Measurements from ENCODE around the gene NXNL1.

DNA sequence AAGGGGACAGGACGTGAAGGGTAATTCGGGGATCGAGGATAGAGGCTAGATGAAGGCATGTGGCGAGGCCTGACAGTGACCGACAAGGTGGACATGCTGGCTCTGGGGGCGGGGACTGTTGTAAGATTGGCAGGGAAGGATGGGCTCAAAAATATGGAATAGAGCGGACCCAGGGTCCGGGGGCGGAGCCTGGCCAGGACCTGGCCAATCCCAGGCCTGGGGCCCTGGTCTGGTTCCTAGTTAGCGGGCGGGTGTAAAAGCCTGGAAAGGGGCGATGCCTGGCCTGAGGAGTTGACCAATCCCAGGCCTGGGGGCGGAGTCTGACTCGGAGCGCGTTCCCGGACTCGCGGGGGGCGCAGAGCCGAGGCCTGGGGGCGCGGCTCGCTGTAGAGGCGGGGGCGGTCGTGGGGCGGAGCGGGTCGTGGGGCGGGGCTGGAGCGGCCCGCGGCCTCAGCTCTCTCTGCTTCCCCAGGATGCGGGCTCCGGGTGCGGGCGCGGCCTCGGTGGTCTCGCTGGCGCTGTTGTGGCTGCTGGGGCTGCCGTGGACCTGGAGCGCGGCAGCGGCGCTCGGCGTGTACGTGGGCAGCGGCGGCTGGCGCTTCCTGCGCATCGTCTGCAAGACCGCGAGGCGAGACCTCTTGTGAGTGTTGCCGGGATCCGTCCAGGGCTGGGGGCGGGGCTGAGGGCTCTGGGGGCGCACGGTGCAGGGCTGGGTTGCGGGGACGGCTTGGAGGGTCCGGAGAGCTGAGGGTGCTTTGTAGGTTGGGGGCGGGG is 9.5 kb upstream of the NXNL1 start, which contains the start of gene SLC27A1:
- TF ChIP-seq EZH2 (IDR thresholded peaks at IDR 0.05), result no peak
- TF ChIP-seq POLR2AphosphoS5 (IDR thresholded peaks at IDR 0.05; ENCODE audit: borderline replicate concordance, low read depth, low read length), result no peak
